ENCODE results near the gene HRAS.

The HRAS gene

DNA sequence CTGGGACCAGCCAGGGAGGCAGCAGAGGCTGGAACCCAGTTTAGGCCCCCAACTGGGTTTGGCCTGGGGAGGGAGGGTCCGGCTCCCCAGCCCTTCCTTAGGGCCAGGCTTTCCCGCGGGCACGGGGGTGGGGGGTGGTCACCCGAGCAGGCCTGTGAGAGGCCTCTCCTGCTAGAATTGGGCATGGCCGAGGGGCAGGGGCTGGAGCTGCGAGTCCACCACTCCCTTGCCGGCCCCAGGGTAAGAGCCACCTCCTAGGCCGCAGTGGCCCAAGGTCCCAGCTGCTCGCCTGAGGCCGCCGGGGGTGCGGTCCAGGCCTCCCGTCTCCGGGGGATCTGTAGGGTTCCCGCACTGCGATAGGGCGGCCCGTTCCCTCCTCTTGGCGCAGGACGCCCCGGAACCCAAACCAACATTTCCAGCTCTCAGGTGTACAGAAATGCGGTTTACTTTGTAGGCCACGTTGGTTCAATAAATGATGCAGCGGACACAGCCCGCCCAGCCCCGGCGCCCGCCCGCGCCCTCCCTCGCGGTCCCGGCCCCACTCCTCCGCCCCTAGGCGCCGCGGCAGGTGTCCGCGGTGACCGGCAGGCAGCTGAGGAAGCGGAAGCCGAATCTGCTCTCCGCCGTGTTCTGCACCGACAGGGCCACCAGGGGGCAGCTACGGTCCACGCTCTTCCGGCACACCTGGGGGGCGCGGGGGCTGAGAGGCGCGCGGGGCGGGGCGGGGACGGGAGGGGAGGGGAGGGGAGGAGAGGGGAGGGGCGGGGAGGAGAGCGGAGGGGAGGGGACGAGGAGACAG, 19.3 kb upstream of the HRAS start:
- peak; percentile 55 for DNase-seq (ENCODE audit: low read depth, low spot score)

DNA sequence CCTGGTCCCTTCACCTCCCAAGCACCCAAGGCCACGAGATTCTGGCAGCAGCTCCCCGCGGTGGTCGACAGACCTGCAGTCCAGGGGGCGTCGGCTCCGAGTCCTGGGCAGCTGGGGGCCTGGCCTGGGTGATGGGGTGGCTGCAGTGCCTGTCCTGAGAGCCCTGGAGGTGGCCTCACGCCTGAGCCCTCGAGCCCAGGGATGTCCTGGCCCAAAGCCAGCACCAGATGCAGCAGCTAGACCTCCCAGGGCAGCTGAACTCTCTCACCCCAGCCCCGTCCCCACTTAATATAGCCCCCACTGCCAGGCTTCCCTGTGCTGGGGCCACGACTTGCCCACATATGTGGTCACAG, 18.6 kb upstream of the HRAS start:
- no peak for DNase-seq (ENCODE audit: low read depth, low spot score)

DNA sequence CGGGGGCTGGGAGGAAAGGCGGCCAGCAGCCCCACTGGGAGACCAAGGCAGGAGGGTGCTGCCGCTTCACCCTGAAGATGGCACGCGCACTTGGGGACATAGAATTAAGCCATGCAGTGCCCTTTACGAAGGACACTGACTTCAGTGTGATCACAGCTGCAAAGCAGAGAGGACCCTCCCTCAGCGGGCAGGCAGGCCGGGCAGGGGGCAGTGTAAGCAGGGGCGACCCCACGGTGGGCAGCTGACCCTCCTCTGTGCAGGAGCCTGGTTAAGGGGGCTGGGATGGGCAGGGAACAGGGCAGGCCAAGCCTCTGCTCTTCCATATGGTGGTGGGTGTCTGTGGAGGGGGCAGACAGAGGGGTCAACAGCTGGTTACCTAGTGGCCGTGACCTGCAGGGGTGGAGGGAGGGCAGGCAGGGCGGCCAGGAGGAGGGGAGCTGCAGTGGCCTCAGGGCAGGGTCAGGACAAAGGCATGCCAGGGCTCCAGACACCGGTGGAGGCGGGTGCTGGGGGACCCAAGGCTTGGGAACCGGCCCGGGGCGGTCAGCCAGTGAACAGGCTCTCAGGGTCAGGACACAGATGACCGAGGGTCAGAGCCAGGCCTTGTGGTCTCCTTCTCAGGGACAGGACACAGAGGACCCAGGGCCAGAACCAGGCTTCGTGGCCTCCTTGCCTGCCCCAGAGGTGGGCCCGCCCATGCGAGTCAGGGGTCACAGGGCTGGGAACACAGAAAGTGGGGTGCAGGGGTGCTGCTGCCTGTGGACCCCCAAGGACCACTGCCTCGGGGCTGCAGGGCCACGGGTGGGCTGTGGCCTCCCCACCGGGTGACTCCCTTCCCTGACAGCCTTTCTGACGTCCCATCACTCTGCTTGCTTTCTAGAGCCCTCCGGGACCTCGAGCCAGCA, 18.0 kb upstream of the HRAS start:
- DNase-seq (ENCODE audit: low read depth, low spot score) = no peak

DNA sequence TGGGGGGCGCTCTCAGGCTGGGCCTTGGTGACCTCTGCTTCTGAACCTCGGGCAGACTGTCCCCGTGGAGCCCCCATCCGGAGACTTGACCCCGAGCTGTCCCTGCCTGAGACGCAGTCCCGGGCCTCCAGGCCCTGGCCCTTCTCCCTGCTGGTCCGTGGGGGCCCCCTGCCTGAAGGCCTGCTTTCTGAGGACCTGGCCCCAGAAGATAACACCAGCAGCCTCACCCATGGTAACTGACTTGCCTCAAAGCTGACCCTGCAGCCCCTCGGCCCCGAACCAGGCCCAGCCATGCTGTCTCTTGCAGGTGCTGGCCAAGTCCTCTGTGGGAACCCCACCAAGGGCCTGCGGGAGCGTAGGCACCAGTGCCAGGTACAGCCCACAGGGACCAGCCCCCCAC, 16.2 kb upstream of the HRAS start:
- no peak for DNase-seq (ENCODE audit: low read depth, low spot score)

DNA sequence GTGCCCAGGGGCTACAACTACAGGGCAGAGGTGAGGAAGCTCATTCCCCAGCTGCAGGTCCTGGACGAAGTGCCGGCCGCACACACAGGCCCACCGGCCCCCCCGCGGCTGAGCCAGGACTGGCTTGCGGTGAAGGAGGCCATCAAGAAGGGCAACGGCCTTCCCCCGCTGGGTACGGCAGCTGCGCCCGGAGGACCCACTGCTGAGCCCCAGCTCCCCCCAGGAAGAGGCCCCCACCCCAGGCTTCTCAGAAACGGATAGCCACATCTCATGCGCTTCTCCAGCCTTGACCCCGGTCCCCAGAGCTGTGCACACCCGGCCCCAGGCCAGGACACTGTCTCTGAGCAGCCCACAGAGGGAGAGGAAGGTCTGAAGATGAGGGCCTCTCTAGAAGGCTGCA, 15.8 kb upstream of the HRAS start:
- DNase-seq (ENCODE audit: low read depth, low spot score) = no peak

DNA sequence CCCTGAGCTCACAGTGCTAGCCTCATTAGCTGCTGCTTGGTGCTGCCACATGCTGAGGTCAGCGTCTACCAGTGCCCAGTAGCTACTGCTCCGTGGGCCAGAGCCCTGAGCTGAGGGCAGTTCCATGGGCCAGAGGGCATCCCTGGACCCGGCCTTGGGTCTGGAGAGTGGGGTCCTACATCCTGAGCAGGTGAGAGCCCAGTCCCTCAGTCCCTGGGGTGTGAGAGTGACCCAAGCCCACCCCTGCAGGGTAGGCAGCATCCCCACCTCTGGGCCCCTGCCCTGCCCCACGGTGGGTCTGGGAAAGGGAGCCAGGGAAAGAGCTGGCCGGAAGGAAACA, 15.3 kb upstream of the HRAS start:
- no peak for DNase-seq (ENCODE audit: low read depth, low spot score)

DNA sequence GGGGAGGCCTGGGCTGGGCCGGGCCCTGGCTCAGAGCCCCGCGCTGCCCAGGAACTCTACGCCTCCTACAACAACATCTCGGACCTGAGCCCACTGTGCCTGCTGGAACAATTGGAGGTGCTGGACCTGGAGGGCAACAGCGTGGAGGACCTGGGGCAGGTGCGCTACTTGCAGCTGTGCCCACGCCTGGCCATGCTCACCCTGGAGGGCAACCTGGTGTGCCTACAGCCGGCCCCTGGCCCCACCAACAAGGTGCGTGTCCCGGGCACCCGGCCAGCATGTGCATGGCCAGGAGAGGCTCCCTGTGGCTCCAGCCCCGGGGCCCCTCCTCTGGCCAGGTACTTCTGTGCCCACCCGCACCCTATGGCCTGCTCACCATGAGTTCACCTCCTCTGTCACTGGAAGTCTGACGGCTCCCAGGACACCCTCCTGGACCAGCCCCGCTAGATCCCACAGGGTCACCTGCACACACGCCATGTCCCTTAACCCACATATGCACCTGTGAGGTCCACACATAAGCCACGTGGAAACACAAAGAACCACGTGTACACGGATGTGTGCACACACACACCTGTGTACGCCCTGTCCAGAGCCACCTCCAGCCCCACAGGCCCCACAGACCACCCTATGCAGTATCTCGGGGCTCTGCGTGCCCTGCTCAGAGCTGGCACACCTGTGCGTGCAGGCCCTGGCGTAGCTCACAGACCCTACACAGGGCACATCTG, 14.8 kb upstream of the HRAS start:
- no peak for DNase-seq (ENCODE audit: low read depth, low spot score)

DNA sequence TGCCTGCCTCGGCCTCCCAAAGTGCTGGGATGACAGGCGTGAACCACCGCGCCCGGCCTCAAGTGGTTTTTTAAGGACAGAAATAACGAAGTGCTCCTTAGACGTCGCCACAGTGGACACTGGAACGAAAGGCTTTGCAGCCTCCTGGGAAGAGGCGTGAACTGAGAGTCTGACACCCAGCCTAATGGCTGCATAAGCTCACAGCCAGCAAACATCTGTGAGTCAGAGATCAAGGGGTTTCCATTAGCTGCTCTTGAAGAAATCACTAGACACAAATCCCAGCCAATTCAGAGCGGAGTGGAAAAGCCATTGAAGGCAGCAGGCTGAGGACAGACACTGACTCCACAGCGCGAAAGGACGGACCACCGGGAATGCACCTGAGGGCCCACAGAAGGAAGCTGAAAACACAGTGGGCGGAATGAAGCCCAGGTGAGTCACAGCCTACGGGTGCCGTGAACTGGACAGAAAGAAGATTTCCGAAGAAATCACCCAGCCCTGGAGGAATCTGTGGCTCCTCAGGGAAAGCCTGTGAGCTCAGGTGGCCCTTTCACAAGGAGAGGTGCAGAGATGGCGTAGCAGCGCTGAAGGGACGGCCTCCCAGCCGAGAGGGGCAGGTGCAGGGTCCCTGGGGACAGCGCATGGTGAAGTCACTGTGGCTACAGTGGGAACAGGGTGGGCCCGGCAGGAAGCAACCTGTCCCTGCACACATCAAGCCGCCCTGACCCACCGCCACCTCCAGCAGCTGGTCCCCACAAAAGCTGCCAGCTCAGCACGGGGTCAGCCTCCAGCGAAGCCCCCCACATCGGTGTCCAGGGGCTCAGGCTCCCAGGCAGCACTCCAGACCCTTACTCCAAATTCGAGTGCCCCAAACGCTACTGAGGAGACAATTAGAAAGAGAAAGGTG, 13.6 kb upstream of the HRAS start:
- no peak for DNase-seq (ENCODE audit: low read depth, low spot score)

DNA sequence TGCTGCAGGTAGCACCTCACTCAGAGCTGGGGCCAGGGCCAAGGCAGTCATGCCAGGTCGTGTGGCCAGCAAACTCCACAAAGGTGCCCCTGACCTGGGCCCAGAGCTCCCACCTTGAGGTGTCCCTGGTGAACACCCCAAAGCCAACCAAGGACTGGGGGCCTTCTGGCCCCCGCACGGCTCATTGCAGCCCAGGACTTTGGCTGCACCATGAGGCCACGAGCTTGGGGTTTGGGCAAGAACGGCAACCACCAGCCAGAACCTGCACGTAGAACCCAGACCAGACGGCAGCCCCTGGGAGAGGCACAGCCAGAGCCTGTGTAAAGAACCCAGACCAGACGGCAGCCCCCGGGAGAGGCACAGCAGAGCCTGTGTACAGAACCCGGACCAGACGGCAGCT, 9.8 kb upstream of the HRAS start:
- DNase-seq (ENCODE audit: low read depth, low spot score) = no peak

DNA sequence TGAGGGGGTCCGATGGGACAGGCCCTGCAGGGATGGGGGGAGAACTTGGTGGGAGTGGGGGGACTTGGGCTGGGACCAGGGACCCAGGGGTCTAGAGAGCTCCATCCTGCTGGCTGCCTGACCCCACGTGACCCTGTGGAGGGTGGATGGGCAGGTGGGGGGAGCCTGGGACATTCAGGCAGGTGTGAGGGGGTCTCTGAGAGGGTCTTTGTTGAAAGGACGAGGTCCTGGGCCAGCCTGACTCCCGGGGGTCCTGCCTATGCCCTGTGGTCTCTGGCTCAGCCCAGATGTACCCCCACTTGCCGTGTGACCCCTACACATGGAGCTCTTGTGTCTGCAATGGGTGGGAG, 9.4 kb upstream of the HRAS start:
- DNase-seq (ENCODE audit: low read depth, low spot score) = no peak

DNA sequence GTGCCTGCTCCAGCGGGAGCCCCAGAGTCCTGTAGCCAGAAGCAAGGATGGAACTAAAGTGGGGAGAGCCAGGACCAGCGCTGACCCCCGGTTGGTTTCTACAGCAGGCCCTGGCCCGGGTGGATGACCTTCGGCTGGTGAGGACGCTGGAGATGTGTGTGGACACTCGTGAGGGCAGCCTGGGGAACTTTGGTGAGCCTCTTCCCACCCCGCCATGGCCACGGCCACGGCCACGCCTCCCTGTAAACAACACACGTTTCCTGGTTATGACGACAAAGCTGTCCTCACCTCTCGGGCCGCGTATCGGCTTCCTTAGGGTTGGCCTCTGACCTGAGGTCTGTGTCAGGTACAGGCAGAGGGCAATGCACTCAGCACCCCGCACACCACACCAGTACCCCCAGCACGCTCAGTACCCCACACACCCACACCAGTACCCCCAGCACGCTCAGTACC, 6.1 kb upstream of the HRAS start:
- no peak for DNase-seq (ENCODE audit: low read depth, low spot score)

DNA sequence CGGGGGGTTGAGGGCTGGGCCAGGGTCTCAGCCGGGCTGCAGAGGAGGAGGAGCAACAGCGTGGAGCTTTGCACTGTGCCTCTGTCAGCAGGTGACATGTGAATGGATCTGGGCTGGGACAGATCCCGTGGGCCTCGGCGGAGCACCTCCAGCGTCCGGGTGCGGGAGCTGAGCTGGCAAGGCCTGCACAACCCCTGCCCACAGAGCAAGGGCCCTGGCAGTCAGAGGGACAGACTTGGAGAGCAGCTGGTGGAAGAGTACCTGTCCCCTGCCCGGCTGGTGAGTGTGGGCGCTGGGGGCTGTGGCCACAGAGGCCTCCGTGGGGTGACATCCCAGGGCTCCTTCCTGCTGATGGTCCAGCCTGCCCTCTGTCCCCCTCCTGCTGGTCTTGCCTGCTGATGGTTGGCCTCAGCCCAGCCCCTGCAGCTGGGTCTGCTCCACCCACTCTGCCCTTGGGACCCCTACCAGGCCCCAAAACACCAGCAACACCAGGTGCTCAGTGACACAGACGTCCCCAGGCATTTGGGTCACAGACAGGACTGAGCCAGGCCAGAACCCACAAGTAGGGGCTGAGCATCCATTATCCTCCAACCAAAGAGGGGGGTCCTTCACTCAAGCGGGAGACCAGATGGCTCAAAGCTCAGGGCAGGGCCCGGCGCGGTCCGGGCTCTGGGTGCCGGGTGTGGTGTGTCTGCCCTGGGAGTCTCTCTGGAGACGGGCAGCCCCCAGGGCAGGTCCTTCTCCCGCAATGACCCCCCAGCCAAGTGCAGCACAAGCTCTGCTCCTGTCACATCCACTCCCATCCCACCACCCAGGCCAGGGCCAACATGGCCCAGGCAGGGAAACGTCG, 5.4 kb upstream of the HRAS start:
- no peak for DNase-seq (ENCODE audit: low read depth, low spot score)

DNA sequence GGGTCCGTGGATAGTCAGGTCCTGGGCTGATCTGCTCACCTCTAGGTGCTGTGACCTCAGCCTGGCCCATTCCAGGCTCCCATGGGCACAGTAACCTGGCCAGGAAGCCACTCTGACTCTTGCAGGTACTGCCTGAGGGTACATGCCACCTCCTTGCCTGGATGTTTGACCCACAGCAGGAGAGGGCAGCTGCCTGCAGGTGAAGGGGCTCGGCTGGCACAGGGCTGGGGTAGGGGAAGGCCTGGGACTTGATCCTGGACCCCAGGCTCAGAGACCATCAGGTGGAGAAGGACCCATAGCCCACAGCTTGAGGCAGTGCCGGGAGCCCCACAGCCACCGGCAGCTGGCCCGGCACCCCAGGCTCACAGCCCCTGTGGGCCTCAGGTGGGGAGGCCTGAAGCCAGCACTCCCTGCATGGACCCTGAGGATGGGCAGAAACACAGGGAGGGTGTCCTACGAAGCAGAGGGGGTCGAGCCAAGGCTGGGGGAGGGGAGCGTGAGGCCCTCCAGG, 4.7 kb upstream of the HRAS start:
- DNase-seq (ENCODE audit: low read depth, low spot score) = no peak

DNA sequence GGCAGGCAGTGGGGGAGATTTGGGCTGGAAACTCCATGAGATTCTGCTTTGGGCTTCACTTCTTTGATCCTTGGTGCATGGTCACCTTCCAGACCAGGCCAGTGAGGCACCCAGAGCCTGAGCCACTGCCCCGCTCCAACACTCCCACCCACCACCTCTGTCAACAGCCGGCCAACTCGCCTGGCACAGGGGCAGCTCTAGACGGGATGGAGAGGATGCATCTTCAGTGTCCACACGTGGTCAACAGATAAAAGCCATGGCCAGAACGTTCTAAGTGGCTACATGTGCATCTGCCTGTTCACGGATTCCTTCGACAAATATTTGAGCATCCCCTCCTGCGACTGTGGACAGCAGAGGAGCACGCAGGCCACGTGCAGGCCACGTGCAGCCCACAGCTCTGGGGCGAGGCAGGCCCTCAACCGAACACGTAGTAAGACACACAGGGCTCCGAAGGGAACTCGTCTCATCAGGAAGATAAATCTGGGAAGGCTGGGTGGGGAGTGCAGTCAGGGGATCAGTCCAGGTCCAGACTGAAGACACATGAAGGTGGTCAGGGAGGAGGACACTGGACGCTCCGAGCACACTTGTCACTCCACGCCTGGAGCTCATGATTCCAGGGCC, 3.2 kb upstream of the HRAS start:
- DNase-seq (ENCODE audit: low read depth, low spot score) = no peak

DNA sequence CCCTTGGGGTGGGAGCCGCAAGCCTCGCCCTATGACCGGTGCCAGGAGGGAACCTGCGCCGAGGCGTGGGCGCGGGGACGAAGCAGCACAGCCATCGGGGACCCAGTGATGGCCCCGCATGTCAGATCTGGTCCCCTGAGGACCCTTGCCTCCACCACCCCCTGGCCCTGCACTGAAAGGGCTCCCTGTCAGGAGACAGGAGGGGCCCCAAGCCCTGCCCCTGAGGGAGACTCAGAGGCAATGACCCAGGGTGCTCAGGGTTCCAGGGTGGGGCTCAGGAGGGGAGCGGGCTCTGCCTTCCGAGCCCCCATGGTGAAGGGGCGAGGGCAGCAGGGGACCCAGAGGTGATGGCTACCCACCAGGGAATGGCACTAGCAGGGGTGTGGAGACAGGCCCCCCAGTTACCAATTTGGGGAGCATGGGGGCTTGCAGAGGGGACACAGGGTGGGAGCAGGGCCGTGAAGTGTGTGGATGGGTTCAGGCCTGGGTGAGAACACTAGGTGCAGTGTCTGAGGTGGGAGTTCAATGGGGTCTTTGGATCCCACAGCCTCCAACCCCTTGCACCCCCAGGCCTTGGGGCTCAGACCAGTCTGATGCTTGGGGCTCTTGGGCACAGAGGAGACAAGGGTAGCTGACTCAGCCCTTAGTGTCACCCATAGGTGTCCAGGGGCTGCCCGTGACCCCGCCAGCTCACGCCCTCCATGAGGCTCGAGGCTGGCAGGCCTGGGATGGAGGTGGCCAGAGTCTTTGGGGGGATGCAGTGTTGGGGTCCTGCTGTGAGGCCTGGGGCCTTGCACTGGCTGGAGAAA, 2.5 kb upstream of the HRAS start:
- DNase-seq (ENCODE audit: low read depth, low spot score) = no peak

DNA sequence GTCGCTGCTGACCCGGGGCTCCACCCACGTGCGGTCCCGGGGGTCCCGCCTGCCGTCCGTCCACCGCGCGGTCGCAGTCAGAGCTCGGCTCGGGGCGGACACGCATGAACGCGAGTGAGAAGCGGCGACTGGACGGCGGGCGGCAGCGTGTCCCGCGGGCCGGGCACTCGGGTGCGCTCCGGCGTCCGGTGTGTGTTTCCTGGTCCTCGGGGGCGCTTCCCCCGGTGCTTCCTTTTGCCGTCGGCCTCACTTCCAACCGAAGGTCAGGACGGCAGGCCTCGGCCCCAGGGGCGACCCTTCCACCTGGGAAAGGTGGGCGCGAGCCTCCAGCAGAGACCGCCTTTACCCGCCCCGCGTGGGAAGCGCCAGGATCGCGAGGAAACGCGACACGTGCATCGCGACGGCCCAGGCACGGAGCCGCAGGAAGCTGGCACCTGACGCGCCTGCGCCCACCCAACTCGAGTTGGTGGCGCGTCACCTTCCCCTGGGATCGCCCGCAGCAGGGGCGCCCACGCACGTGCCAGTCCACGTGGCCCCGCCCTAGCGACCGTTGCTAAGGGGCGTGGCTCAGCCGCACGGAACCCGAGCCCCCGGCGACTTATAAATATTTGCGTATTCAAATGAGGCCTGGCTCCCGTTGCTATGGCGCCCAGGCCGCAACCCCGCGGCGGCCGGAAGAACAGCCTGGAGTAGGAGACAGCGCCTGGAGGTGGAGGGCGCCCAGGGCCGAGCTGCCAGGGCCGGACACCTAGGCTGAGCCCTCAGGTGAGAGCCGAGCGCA, 1.7 kb upstream of the HRAS start, which contains the start of gene LRRC56:
Gene LRRC56, plus strand, starts transcription at position 687 of the 781 bp plus-strand sequence. CDS start 3,158 bp downstream, outside the sequence.
- peak; percentile 84 for DNase-seq (ENCODE audit: low read depth, low spot score)

DNA sequence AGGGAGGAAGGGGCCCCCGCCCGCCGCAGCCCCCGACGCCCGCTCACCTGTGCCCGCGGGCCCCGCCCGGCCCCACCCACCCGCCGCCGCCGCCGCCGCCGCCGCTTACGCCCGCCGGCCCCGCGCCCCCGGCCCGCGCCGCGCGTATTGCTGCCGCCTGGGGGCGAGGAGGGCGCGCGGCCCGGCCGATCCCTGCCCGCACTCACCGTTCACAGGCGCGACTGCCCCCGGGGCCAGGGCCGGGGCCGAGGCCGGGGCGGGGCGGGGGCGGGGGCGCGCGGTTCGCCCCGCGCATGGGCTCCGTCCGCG, 212 bp downstream of the HRAS start:
- DNase-seq (ENCODE audit: low read depth, low spot score) = no peak
